Stimulated activated CD4-positive, alpha-beta T cell treated with anti-CD3 and anti-CD28 coated beads, TNF-alpha, amount 100 ng/mL, for 4 hours (primary cell): ENCODE data around the gene DOP1B.

Source experiments
- DNase-seq, 3 experiments: peaks; one replicate each; pipeline ENCODE4 v3.0.0-alpha.2; 2020; ENCODE audit warnings: low read depth in 3 of 3

Gene DOP1B

DNA sequence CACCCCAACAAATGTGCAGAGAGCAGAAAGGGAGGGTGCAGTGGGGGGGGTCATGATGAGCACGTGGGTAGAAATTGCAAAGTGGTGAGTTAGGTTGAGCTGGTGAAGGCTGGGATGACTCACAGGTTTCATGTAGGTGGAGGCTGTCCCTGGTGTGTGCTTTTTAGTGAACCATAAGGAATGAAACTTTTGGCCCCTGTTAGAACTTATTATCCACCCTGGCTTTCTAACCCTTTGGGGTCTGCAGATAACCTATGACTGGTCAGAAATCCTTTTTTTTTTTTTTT lies 46.9 kb downstream of the DOP1B start:
- peak in 2 of 3 experiments; percentile 15 to 16 for DNase-seq

DNA sequence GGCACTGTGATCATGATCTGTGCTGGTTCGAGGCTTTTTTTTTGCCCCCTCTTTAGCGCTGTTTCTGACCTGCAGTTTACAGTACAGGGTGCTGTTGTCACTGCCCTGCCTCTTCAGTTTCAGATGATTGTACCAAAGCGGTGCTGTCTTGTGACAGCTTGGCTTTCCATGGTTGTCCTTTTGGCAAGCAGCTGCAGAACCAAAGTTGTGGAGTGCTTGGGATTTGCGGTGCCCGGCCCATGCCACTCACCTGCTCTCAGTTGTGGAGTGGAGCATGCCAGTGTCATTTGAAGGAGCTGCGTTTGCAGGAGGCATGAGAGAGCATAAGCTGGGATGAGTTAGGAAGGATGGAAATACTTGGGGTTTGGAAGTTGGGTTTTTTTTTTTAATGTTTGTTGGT lies 48.4 kb downstream of the DOP1B start:
- no peak for DNase-seq

DNA sequence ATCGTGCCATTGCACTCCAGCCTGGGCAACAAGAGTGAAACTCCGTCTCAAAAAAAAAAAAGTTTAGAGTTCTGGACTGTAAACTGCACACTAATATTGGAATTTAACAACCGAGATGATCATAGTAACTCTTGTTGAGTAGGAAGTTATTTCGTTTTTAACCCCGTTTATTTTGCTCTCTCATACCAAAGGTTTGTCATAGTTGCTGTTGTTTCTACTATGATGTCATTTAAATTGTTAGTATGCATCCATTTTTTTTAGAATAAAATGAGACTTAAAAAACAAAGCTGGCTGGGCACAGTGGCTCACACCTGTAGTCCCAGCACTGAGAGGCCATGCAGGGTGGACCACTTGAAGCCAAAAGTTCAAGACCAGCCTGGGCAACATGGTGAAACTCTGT lies 49.3 kb downstream of the DOP1B start:
- no peak for DNase-seq
